GM19467 (cell line): Measurements from ENCODE around the gene FHAD1.

Experiments
- ATAC-seq: cut with Tn5 transposase; IDR thresholded peaks from one replicate; pipeline ENCODE4 v1.9.1; 2021; ENCODE audit warnings: mild to moderate bottlenecking, moderate library complexity; ENCODE audit not compliant: unreplicated experiment

The FHAD1 gene

DNA sequence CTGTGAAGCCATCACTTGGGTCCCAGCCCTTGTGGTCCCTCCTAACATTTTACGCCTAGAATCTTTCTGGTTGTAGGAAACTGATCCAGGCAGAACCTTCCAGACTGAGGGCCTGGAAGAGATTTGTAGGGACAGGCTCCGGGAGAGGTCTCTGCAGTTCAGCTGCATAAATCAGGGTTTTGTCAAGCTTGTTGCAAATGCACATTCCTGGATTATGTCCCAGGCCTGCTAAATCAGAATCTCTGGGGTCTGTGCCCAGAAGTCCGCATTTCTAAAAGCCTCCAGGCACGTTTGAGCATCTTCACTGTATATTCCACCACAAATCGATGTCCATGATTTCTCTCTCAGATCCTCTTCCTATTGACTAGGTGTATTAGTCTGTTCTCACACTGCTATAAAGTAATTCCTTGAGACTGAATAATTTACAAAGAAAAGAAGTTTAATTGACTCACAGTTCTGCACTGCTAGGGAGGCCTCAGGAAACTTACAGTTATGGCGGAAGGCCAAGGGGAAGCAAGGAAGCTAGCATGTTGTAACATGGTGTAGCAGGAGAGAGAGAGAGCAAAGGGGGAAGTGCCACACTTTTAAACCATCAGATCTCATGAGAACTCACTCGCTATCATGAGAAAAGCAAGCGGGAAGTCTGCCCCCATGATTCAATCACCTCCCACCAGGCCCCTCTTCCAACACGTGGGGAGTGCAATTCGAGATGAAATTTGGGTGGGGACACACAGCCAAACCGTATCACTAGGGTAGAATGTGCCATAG, 1.2 kb upstream of the FHAD1 start:
- ATAC-seq, result no peak

DNA sequence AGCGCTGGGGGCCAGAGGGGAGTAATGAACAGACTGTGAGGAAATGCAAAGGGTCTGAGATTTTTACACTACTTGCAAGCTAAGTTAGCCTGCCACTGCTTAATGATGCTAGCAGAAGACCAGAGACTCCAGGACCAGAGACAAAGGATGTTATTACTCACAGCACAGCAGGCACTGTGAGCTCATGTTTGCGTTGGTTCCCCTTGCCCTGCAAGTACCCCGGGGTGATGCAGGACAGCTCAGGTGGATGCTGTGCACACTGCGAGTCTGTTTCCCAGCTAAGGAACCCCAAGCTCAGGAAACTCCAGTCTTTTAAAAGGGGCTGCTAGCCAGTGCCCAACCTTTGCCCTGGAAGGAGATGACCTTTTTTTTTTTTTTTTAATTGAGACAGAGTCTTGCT, 1.2 kb downstream of the FHAD1 start:
- no peak for ATAC-seq

DNA sequence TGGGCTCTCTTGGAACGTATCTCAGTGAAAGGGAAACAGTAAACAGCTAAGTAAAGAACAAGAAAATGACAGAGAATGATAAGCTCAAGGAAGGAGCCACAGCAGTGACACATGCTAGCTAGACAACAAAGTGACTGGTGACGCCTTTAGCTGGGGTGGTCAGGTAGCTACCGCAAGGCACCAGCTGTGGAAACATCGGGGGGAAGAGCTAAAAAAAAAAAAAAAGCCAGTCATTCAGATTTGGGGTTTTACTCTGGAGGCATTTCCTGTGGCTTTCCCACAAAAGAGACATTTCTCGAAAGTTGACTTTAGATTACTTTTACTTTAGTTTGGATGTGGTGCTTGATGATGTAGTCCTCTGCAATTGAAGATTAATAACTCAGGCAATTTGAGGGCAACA, 2.1 kb downstream of the FHAD1 start:
- no peak for ATAC-seq

DNA sequence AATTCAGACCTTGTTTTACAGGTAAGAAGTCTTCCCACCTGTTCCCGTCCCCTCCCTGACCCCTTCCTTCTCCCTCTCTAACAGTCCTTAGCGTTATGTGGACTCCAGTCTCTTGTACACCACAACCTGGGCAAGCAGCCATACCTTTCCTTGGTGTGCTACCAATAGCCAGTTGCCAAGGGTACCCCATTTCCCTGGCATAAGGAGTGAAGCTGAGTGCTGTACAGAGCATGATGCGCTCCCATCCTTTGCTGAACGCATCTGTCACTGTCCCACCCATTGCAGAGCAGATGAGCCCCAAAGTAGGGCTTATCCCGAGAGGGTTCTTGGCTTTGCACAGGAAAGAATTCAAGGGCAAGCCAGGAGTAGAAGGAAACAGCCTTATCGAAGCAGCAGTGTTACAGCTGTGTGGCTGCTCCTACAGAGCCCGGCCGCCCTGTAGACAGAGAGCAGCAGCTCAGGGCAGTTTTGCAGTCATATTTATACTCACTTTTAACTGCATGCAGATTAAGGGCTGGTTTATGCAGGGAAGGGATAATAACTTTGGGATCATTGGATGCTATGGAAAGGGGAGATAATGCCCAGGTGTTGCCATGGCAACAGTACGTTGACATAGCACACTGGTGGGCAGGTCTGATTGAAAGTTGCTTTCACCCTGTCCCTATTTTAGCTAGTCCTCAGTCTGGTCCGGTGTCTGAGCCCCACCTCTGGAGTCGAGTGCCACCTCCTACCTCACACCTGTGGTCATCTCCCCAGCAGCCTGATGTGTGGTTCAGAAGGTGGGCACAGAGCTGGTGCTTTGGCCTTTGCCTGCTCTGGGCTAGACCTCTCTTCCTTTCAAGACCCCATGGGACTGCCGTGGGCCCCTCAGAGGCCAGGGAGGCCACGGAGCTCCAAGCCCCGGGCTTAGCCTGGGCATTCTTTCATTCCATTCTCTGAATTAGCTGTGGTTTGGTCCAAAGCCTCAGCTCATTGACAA, 5.1 kb downstream of the FHAD1 start:
- no peak for ATAC-seq

DNA sequence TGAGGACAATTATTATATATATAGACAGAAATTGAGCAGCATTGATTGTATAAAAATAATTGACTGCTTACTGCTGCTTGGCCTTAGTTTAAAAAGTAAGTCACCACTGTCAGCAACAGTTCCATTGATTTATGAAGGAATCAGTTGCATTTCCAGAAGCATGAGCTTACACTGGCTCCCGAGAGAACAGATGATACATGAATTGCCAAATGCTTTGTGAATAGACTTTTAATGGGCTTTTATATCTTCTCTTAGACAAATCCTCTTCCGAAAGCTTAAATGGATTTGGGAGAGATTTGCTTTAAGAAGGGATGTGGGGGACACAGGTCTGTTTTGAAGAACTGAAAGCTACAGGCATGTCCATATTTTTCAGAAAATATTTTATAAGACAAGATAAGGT, 7.5 kb downstream of the FHAD1 start:
- ATAC-seq, result no peak

DNA sequence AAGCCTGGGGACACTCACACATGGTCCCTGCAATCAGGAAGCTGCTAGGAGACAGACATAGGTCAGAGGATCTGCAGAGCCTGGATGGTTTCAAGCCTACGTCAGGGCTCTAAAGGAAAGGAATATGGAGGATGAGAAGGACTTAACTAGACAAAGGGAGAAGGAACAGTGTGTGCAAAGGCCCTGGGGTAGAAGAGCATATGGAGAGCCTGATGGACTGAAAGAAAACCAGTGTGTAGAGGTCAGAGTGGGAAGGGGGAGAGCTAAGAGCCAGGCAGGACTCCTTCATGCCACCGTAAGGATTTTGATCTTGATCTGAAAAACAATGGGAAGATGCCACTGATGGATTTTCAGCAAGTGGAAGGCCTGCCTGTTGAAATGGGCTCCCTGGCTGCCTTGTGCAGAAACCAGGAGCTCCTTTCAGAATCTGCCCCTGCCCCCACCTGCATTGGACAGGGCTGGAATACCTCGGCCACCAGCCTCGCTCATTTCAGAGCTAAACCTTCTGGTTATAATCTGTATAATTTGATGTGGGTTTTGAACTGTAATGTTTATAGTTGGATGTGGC, 8.6 kb downstream of the FHAD1 start:
- ATAC-seq, result no peak

DNA sequence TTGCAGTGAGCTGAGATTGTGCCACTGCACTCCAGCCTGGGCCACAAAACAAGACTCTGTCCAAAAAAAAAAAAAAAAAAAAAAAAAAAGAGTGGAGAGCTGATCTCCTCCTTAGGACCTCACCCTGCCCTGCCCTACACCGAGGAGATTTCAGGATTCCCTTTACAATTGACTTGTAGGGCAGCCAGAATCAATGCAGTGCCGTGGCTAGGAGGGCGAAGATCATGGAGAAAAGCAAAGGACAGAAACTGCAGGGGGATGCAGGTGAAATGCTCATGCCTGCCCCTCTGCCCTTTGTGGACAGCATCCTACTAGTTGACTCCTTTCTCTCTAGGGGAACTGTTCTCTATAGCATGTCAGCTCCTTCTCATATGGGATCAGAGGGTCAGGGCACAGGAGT, 9.6 kb downstream of the FHAD1 start:
- no peak for ATAC-seq

DNA sequence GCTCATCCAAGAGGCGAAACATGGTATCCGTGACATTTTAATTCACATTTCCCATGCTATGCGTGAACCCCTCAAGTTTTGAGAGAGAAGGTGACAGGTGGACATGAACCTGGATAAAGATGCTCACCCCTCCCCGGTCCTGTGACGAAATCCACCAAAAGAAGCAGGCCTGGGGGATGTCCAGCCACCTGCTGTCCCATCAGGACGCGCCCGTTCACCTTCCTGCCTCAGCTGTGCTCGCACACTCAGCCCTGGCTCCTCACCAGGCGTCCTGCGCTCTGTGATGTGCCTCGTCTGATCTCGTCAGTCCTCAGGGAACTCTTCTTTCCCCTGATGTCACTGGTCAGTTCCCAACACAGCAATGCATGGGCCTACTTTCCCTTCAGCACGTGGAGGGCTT, 10.3 kb downstream of the FHAD1 start:
- ATAC-seq, result no peak

DNA sequence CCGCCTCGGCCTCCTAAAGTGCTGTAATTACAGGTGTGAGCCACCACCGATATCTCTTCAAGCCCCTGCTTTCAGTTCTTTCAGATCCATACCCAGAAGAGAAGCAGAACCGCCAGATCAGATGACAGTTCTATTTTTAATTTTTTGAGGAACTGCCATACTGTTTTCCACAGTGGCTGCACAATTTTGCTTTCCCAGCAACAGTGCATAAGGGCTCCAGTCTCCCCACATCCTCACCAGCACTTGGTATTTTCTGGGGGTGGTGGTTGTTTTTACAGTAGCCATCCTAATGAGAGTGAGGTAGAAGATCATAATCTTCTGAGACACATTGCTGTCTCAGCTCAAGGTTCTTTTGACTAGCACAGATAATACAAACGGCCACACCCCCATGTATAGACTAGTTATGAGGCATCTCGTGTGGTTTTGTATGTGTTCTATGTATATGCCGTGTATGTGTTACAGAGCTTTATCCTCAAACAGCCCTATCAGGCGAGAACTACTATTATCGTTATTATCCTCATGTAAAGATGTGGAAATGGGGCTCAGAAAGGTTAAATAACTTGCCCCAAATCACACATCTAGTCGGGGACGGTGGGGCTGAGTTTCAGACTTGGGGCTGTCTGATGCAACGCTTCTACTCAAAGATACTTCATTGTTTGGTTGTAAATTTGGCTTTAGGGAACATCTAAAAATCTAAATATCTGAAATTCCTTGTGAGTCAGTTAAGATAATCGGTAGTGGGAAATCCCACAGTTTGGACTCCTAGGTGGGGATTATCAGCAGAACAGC, 12.0 kb downstream of the FHAD1 start:
- ATAC-seq, result no peak

DNA sequence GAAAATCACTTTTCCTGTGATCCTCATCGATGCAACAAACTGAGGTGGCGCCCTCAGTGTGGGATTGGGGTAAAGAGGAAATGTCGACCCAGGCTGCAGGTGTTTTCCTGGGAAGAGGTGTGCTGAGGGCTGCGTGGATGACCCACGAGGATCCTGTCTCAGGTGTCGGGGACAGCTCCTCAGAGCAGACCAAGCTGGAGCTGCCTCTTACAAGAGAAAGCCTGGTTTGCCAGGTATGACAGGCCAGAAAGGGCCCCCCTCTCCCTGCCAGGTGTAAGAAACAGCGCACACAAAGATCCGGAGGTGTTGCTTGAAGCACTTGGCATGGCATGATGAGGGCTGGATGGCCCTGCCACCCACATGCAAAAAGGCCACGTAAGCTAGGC, 12.6 kb downstream of the FHAD1 start:
- no peak for ATAC-seq

DNA sequence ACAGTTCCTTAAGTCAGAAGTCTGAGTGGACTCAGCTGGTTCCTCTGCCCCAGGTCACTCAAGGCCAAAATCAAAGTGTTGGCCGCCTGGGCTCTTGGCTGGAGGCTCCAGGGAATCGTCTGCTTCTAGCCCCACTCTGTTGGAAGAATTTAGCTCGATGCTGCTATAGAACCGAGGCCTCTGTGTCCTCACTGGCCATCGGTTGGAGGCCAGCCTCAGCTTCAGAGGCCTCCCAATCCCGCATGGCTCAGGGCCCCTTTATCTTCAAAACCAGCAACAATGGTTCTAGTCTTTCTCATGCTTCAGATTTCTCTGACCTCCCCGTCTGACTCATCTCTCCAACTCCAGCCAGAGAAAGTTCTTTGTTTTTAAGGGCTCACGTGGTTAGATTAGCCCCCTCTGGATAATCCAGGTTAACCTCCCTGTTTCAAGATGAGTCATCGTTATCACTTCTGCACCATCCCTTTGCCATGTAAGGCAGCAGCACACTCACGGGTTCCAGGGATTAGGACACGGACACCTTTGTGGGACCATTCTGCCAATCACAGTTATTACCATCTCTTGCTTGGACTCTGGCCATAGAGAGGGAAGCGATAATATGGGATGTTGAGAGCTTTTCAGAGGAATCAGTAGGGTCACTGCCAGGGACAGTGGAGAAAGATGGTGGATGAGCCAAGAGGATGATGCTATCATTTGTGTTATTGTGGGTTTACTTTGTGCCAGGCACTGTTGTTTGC, 13.6 kb downstream of the FHAD1 start:
- no peak for ATAC-seq

DNA sequence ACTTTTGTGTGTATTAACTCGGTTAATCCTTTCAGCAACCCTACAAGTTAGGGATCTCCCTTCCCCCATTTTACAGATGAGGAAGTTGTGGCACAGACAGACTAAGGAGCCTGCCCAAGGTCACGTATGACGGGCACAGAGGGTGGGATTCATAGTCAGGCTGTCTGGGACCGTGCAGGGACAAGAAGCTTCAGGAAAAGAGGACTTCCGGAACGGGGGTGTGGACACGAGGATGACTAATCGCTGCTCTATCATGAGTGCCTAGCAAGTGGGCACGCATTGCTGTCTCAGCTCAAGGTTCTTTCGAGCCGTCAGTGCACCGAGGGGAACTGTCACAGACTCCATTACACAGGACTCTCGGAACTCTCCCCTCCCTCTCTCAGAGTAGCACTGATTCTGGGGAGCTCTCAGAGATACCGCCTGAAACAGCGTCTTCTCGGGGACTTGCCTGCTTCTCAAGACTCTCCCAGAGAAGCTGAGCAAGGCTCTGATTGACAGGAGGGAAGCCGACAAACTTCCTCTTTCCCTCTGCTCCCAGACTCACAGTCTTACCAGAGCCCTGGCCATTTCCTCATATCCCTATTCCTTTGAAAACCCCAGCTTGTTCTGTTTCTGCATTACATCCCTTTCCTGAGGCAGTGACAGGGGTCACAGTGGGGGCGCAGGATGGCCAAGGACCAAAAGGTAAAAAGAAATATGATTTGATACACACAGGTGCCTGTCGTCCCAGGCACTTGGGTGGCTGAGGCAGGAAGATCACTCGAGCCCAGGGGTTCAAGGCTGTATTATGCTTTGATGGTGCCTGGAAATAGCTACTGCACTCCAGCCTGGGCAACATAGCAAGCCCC, 14.4 kb downstream of the FHAD1 start:
- ATAC-seq, result no peak

DNA sequence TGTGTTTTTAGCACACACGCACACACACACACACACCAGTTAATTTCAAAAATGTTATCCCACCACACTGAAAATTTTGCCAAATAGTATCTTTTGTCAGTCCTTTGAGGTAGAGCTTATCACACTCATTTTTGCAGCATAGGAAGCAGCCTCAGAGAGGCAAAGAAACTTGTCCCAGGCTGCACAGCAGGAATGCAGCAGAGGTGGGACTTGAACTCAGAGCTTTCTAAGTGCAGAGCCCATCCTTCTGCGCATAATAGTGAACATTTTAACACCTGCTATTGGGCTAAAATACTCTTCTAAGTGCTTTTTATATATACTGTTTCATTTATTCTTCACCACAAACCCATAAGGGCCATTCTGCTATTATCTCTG, 15.0 kb downstream of the FHAD1 start:
- ATAC-seq, result no peak

DNA sequence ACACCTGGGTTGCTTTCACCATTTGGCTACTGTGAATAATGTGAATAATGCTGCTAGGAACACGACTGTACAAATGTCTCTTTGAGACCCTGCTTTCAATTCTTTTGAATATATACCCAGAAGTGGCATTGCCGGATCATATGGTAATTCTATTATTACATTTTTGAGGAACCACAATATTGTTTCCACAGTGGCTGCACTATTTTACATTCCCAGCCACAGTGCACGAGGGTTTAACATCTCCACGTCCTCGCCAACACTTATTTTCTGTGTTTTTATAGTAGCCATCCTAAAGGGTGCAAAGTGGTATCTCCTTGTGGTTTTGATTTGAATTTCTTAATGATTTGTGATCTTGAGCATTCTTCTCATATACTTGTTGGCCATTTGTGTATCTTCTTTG, 15.7 kb downstream of the FHAD1 start:
- ATAC-seq, result no peak

DNA sequence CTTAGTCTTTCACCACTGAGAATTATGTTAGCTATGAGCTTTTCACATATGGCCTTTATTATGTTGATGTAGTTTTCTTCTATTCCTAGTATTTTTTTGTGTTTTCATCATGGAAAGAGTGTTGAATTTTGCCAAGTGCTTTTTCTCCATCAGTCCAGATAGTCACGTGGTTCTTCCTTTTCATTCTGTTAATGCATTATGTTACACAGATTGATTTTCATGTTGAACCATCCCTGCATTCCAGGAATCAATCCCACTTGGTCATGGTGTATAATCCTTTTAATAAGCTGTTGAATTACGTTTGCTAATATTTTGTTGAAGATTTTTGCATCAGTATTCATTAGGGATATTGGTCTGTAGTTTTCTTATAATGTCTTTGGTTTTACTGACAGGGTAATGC, 17.7 kb downstream of the FHAD1 start:
- ATAC-seq, result no peak

DNA sequence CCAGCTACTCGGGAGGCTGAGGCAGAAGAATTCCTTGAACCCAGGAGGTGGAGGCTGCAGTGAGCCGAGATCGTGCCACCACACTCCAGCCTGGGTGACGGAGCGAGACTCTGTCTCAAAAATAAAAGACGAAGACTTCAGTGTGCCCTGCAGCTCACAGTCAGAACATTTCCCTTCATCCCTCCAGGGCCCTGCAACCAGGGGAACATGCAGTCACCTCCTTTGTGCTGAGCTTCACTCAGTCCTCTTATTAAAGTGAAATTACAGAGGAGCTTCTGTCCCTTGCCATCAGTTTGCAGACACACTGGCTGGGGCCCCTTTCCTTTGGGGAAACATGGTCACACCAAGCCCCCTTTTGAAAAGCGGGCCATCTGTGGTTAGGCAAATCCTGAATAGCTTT, 24.2 kb downstream of the FHAD1 start:
- ATAC-seq, result no peak

DNA sequence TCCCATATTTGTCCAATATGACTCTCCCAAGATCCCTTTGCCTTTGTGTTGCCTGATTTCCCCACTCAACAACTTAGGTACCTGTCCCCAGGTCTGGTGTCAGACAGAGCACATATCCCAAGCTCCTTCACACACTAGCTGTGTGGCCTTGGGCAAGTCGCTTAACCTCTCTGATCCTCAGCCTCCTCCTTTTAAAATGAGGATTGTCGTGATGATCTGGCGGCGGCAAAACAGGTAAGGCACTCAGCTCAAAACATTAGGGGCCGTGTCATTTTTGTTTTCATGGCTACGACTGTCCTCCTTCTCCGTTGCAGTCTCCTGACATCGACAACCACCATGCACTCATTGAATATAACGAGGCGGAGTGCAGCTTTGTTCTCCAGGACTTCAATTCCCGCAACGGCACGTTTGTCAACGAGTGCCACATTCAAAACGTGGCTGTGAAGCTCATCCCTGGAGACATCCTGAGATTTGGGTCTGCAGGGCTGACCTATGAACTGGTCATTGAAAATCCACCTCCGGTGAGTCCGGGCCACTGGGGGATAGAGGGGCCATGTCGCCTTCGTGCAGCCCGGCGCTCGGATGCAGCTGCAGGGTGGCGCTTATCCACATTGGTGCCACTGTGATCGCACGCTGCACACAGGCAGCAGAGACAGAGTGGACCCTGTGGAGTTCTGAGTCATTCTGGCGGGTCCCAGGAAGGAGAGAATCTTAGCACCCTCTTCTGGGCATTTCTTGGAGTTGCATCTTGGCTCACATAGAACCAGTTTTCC, 25.2 kb downstream of the FHAD1 start:
- ATAC-seq, result no peak

DNA sequence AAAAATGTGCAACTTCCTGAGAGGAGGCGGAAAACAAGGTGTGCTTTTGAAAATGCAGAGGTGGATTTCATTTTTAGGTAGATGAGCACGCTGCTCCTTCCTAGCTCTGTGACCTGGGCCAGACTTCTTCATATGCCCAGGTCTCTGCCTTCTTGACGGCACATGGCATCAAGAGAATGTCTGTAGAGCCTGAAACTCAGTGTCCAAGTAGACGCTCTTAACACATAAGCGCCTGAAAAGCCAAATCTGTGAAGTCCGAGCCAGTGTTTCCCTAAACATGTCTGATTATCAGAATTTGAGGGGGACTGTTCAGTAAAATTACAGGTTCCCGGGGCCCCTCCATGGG, 25.7 kb downstream of the FHAD1 start:
- no peak for ATAC-seq

DNA sequence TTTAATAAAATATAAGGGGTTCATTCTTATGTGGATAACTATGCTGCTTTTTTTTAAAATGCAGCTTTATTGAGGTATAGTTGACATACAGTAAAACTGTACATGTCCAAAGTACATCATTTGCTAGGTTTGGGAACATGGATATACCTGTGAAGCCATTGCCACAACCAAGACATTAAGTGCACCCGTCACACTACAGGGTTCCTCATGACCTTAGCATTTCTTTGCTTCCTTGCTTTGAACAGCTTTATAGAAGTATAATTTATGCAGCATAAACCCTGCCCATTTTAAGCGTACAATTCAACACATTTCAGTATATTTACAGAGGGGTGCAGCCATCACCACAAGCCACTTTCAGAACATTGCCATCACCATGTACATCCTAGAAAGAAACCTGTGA, 26.3 kb downstream of the FHAD1 start:
- ATAC-seq, result no peak
